ENCODE results near the gene CPNE8.
"Not testable (repeated sequence)": the region's sequence is repeated elsewhere in the genome, so short reads cannot be mapped to it uniquely, and the experiment has no call there.

CPNE8 gene

DNA sequence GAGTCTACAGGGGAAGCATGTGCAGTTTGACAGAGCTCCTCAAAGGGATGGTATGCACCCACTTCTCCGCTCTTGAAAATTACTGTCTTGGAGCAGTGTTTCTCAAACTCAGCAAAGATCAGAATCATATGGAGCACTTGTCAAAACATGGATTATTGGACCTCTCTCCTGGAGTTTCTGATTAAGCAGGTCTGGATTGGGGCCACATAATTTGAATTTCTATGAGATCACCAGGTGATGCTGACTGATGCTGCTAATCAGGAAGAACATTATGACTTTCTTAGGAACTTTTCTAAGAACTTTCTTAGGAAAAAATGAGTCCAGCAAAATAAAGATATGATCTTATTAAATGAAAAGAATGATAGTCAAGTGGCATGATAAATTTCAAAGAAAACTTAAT is 144.3 kb downstream of the CPNE8 start:
- DNase-seq, result no peak
- H3K4me1 Mint-ChIP-seq (ENCODE audit: low read depth), result no peaks in the 10 kb centered on the region
- peaks cover 3% of the 10 kb centered on the region for H3K9me3 Mint-ChIP-seq
- H3K27me3 Mint-ChIP-seq, result no peaks in the 10 kb centered on the region
- no peak overlapping the region for H3K27ac Mint-ChIP-seq
- H3K4me3 Mint-ChIP-seq, result no peak overlapping the region
- H3K36me3 Mint-ChIP-seq (ENCODE audit: low read depth), result no peaks in the 10 kb centered on the region

- DNase-seq, result no peak
- H3K36me3 Mint-ChIP-seq (ENCODE audit: low read depth), result no peaks in the 10 kb centered on the region
- no peaks in the 10 kb centered on the region for H3K4me1 Mint-ChIP-seq (ENCODE audit: low read depth)
- no peaks in the 10 kb centered on the region for H3K27me3 Mint-ChIP-seq
- peaks cover 3% of the 10 kb centered on the region for H3K9me3 Mint-ChIP-seq
- no peak overlapping the region for H3K27ac Mint-ChIP-seq
- H3K4me3 Mint-ChIP-seq, result no peak overlapping the region
Measured at GRCh38 chr12:38759621-38760020, 145.8 kb downstream of the CPNE8 start.

DNA sequence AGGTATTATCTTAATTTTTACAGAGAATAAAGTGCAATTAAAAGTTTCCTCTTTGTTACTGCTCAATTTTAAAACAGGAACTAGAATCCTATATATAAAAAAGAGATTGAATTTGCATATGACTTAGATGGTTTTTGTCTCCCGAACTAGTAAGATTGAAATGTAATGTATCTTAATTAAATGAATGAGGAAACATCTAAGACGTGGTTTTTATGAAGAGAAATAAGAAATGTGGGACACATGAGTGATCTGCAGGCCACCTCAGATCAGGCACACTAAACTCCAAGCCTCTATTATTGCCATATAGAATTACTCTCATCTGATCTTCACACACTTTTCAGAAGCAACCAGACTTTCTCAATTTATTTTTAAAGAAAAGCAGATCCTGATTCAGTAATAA is 158.6 kb downstream of the CPNE8 start:
- no peak overlapping the region for H3K4me3 Mint-ChIP-seq
- no peaks in the 10 kb centered on the region for H3K9me3 Mint-ChIP-seq
- DNase-seq, result no peak
- H3K4me1 Mint-ChIP-seq (ENCODE audit: low read depth), result no peaks in the 10 kb centered on the region
- H3K36me3 Mint-ChIP-seq (ENCODE audit: low read depth), result no peaks in the 10 kb centered on the region
- no peak overlapping the region for H3K27ac Mint-ChIP-seq
- H3K27me3 Mint-ChIP-seq, result no peaks in the 10 kb centered on the region

DNA sequence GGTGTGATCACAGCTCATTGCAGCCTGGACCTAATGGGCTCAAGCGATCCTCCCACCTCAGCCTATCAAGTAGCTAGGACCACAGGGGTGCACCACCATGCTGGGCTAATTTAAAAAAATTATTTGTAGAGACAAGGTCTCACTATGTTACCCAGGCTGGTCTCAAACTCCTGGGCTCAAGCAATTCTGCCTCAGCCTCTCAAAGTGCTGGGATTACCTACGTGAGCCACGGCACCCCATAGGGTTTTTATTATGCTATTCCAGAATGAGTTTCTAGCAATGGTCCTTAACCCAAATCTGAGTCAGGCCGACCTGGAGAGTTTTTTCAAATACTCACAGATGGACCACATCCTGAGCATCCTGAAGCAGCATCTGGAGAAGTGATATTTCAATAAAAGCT is 159.8 kb downstream of the CPNE8 start:
- no peaks in the 10 kb centered on the region for H3K36me3 Mint-ChIP-seq (ENCODE audit: low read depth)

GRCh38 chr12:38744041-38744440 is 161.3 kb downstream of the CPNE8 start:
- DNase-seq, result no peak
- Mint-ChIP-seq H3K9me3 (no peaks in the 10 kb centered on the region), H3K4me3 (no peak overlapping the region), H3K36me3 (ENCODE audit: low read depth) (no peaks in the 10 kb centered on the region), H3K4me1 (ENCODE audit: low read depth) (no peaks in the 10 kb centered on the region), H3K27me3 (no peaks in the 10 kb centered on the region), H3K27ac (no peak overlapping the region)

More for the DNA sequence above, 159.8 kb downstream of the CPNE8 start:
- no peaks in the 10 kb centered on the region for H3K27me3 Mint-ChIP-seq
- no peak overlapping the region for H3K4me3 Mint-ChIP-seq
- H3K4me1 Mint-ChIP-seq (ENCODE audit: low read depth), result no peaks in the 10 kb centered on the region
- H3K9me3 Mint-ChIP-seq, result no peaks in the 10 kb centered on the region
- H3K27ac Mint-ChIP-seq, result no peak overlapping the region
- DNase-seq, result no peak

DNA sequence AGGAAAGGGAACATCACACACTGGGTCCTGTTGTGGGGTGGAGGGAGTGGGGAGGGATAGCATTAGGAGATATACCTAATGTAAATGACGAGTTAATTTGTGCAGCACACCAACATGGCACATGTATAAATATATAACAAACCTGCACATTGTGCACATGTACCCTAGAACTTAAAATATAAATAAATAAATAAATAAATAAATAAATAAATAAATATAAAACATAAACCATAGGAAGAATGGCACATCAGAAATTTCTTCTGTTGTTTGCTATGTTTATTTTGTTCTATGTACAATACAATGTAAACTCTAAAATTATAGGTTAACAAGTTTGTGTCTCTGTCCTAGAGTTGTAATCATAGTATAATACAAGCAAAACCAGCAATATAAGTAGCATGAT is 162.9 kb downstream of the CPNE8 start:
- H3K27ac Mint-ChIP-seq; H3K4me3 Mint-ChIP-seq; H3K4me1 Mint-ChIP-seq (ENCODE audit: low read depth); DNase-seq; H3K27me3 Mint-ChIP-seq; H3K36me3 Mint-ChIP-seq (ENCODE audit: low read depth); H3K9me3 Mint-ChIP-seq: not testable (repeated sequence)

DNA sequence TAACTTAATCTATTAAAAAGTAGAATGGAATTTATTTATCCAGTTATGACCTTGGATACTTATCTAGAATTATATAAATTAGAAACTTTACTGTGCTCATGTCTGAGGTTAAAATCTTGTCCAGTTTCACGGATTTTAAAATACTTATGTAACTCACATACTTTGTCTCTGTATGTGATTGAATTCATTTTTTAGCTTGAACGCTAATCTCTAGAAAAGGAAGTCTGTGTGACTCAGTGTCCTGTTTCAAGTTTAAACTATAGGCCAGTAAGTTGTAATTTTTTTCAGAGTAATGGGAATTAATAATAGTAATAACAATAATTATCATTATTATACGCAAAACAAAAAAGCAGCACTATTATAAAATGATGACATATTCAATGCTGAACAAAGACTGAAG is 168.6 kb downstream of the CPNE8 start:
- Mint-ChIP-seq H3K4me1 (ENCODE audit: low read depth) (no peaks in the 10 kb centered on the region), H3K36me3 (ENCODE audit: low read depth) (no peaks in the 10 kb centered on the region), H3K27ac (no peak overlapping the region), H3K27me3 (no peaks in the 10 kb centered on the region), H3K9me3 (no peaks in the 10 kb centered on the region), H3K4me3 (no peak overlapping the region)
- no peak for DNase-seq

DNA sequence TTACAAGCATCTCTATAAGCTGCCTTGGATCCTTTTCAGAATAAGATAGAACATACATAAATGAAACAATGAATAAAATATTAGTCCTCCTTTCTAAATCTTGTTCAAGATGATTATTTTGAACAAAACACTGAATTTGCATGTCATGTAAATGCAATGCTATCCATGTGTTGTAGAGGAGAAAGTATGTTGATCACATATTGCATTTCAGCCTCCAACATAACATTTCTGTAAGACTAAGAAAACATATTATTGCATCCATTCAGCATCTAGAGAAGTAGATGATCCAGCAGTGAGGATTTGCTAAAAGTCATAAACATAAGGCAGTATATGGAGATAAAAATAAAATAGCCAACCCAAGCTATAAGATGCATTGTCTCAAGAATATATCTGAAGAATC is 172.6 kb downstream of the CPNE8 start:
- Mint-ChIP-seq H3K9me3 (no peaks in the 10 kb centered on the region), H3K27me3 (no peaks in the 10 kb centered on the region), H3K36me3 (ENCODE audit: low read depth) (no peaks in the 10 kb centered on the region), H3K4me1 (ENCODE audit: low read depth) (no peaks in the 10 kb centered on the region), H3K4me3 (no peak overlapping the region), H3K27ac (no peak overlapping the region)
- no peak for DNase-seq

GRCh38 chr12:38728894-38729293 is 176.5 kb downstream of the CPNE8 start:
- H3K27ac Mint-ChIP-seq, result no peak overlapping the region

GRCh38 chr12:38721611-38722252 is 183.7 kb downstream of the CPNE8 start:
- no peak for DNase-seq
- peaks cover 7% of the 10 kb centered on the region for H3K36me3 Mint-ChIP-seq (ENCODE audit: low read depth)
- no peaks in the 10 kb centered on the region for H3K4me1 Mint-ChIP-seq (ENCODE audit: low read depth)
- H3K9me3 Mint-ChIP-seq, result peaks cover 3% of the 10 kb centered on the region
- H3K27ac Mint-ChIP-seq, result no peak overlapping the region
- no peaks in the 10 kb centered on the region for H3K27me3 Mint-ChIP-seq
- H3K4me3 Mint-ChIP-seq, result no peak overlapping the region

More at GRCh38 chr12:38728894-38729293, 176.5 kb downstream of the CPNE8 start:
- Mint-ChIP-seq H3K27me3 (no peaks in the 10 kb centered on the region), H3K4me1 (ENCODE audit: low read depth) (no peaks in the 10 kb centered on the region), H3K36me3 (ENCODE audit: low read depth) (peaks cover 4% of the 10 kb centered on the region), H3K9me3 (no peaks in the 10 kb centered on the region), H3K4me3 (no peak overlapping the region)
- no peak for DNase-seq

DNA sequence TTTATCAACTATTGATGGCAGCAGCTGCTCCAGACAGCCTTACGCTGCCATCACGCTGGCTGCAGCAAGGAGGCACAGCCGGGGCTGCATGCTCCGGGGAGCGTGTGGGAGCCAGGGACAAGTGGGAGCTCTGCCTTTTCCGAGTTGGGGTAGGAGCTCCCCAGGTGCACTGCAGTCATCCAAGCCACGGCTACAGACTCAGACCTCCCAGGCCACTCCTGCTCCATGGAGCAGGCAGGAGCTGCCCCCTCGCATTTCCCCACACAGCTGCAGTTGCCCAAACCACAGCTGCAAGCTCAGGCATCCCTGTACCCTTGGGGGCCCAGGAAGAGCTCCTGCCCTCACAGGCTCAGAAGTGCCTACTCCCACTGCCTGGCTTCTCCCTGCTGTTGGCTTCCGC is 184.7 kb downstream of the CPNE8 start:
- Mint-ChIP-seq H3K4me3 (no peak overlapping the region), H3K27me3 (no peaks in the 10 kb centered on the region), H3K27ac (no peak overlapping the region), H3K9me3 (peaks cover 11% of the 10 kb centered on the region), H3K36me3 (ENCODE audit: low read depth) (peaks cover 7% of the 10 kb centered on the region), H3K4me1 (ENCODE audit: low read depth) (no peaks in the 10 kb centered on the region)
- no peak for DNase-seq

DNA sequence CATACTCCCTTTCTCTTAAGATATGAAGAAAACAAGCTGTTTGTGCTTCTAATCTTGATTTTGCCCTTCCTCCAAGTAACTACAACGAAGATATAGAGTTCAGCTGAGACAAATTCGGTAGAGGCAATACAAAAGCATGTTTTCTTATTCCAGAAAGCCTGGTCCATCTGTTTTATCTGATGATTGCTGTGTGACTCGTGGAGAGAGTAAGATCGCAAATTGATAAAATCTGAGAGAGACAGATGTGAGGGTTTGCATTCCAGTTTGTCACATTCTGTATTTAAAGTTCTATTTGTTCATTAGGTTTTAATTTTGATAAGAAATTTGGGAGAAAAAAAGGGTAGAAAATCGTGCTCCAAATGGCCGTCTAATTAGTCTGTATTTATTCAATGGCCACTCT is 192.1 kb downstream of the CPNE8 start:
- peaks cover 9% of the 10 kb centered on the region for H3K9me3 Mint-ChIP-seq
- no peak for DNase-seq
- no peak overlapping the region for H3K4me3 Mint-ChIP-seq
- H3K27me3 Mint-ChIP-seq, result no peaks in the 10 kb centered on the region
- H3K36me3 Mint-ChIP-seq (ENCODE audit: low read depth), result no peaks in the 10 kb centered on the region
- H3K4me1 Mint-ChIP-seq (ENCODE audit: low read depth), result no peaks in the 10 kb centered on the region
- no peak overlapping the region for H3K27ac Mint-ChIP-seq

GRCh38 chr12:38711054-38711453 is 194.3 kb downstream of the CPNE8 start:
- Mint-ChIP-seq H3K27me3 (no peaks in the 10 kb centered on the region), H3K27ac (no peak overlapping the region), H3K36me3 (ENCODE audit: low read depth) (no peaks in the 10 kb centered on the region), H3K4me3 (no peak overlapping the region), H3K9me3 (peaks cover 1% of the 10 kb centered on the region), H3K4me1 (ENCODE audit: low read depth) (no peaks in the 10 kb centered on the region)
- DNase-seq, result no peak

- H3K4me1 Mint-ChIP-seq (ENCODE audit: low read depth), result no peaks in the 10 kb centered on the region
- no peak overlapping the region for H3K27ac Mint-ChIP-seq
- H3K27me3 Mint-ChIP-seq, result no peaks in the 10 kb centered on the region
- H3K9me3 Mint-ChIP-seq, result no peaks in the 10 kb centered on the region
- no peak overlapping the region for H3K4me3 Mint-ChIP-seq
- DNase-seq, result no peak
- H3K36me3 Mint-ChIP-seq (ENCODE audit: low read depth), result no peaks in the 10 kb centered on the region
Measured at GRCh38 chr12:38708466-38708865, 196.9 kb downstream of the CPNE8 start.

- H3K27ac Mint-ChIP-seq, result no peak overlapping the region
- H3K4me1 Mint-ChIP-seq (ENCODE audit: low read depth), result no peaks in the 10 kb centered on the region
- H3K27me3 Mint-ChIP-seq, result no peaks in the 10 kb centered on the region
- no peaks in the 10 kb centered on the region for H3K9me3 Mint-ChIP-seq
- H3K36me3 Mint-ChIP-seq (ENCODE audit: low read depth), result no peaks in the 10 kb centered on the region
- H3K4me3 Mint-ChIP-seq, result no peak overlapping the region
- DNase-seq, result no peak
Measured at GRCh38 chr12:38707648-38708047, 197.7 kb downstream of the CPNE8 start.

DNA sequence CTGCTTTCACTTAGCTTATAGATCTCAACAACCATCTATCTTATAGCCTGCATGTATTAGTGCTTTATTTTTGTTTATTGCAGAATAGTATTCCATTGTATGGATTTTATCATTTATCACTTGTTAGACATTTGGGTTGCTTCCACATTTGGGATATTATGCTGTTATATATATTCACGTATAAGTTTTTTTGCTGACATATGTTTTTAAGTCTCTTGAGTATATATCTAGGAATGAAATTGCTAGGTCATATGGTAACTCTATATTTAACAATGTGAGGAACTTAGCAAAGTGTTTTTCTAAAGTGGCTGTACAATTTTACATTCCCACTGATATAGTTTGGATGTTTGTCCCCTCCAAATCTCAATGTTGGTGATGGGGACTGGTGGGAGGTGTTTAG is 208.1 kb downstream of the CPNE8 start:
- Mint-ChIP-seq H3K36me3 (ENCODE audit: low read depth) (peaks cover 3% of the 10 kb centered on the region), H3K9me3 (peaks cover 5% of the 10 kb centered on the region), H3K27ac (no peak overlapping the region), H3K4me1 (ENCODE audit: low read depth) (no peaks in the 10 kb centered on the region), H3K4me3 (no peak overlapping the region), H3K27me3 (no peaks in the 10 kb centered on the region)
- no peak for DNase-seq
